Activated CD4-positive, alpha-beta T cell treated with anti-CD3 and anti-CD28 coated beads, Interleukin-2, Interleukin-6, amounts not matched to agents 100 ng/mL and 50 ng/mL, durations not matched to agents 16 hours and 8 hours (primary cell): ENCODE results near the gene HMGXB4.

ENCODE experiments used
- DNase-seq: peaks from one replicate; pipeline ENCODE4 v3.0.0-alpha.2; 2020

The HMGXB4 gene

DNA sequence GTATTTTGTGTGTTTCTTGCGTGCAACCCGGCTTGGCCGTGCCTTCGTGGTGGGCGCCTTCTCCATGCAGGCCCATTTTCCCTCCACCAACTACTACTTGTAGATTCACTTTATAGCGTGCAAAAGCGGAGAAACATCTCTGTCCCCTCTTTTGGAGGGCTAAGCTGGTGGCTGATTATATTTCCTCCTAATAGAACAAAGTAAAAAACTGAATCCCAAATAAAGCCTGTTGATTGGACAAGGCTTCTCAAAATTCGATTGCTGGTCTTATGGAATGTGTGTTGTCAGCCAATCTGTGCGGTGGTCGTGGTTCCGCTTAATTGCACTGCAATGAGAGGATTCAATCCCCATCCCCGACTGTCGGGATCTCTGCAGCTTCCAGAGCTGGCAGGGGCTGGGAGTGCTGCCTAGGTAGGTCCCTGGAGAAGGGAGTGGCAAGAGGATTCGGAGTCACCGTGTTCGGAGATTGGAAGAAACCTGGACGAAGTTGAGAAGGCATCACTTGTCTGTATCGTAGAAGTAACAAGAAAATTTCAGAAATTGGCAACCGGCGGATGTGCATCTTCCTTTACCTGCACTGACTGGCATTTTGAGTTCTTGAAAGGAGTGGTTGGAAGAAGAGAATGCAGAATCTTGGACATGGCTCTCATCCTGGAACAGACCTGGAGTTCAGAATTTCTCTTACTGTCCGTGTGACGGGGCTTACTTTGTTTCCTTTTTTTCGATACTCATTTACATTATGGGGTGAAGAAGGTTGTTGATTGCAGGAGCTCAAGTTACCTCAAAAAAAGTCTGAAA is 1.1 kb downstream of the HMGXB4 start:
- DNase-seq = no peak

DNA sequence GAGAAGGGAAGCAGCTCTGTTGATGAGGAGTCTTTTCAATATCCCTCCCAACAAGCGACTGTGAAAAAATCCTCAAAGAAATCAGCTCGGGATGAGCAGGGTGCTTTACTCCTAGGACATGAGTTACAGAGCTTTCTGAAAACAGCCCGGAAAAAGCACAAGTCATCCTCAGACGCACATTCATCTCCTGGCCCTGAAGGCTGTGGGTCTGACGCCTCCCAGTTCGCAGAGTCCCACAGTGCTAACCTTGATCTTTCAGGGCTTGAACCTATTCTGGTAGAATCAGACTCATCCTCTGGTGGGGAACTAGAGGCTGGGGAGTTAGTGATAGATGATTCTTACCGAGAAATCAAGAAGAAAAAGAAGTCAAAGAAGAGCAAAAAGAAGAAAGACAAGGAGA is 7.7 kb downstream of the HMGXB4 start:
- no peak for DNase-seq

DNA sequence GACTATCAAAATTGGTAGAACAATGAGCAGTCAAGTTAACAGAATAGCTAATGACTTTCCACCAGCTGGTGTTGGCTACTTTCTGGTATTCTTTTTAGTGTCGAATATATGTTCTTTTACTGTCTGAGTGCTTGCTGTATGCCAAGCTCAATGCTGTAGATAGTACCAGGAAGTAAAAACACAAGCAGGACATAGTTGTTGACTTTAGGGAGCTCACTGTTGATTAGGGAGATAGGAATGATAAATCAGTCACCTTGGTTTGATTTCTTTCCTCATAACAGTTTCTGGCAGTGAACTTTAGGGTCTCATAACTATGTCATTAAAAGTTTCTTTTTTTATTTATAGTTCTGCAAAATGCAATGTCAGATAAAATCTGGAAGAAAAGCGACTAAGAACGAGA is 9.0 kb downstream of the HMGXB4 start:
- no peak for DNase-seq

DNA sequence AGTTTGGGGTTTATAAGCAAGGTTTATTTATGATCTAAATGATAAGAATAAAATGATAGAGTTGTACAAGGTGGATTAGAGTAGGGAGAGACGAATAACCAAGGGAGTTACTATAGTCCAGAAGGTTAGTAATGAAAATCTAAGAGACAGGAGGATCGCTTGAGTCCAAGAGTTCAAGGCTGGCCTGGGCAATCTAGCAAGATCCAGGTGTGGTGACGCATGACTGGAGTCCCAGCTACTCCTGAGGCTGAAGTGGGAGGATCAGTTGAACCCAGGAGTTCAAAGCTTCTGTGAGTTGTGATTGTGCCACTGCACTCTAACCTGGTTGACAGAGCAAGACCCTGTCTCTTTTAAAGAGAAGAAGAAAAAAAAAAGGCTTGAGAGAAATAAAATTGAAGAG is 12.3 kb downstream of the HMGXB4 start:
- DNase-seq = no peak

DNA sequence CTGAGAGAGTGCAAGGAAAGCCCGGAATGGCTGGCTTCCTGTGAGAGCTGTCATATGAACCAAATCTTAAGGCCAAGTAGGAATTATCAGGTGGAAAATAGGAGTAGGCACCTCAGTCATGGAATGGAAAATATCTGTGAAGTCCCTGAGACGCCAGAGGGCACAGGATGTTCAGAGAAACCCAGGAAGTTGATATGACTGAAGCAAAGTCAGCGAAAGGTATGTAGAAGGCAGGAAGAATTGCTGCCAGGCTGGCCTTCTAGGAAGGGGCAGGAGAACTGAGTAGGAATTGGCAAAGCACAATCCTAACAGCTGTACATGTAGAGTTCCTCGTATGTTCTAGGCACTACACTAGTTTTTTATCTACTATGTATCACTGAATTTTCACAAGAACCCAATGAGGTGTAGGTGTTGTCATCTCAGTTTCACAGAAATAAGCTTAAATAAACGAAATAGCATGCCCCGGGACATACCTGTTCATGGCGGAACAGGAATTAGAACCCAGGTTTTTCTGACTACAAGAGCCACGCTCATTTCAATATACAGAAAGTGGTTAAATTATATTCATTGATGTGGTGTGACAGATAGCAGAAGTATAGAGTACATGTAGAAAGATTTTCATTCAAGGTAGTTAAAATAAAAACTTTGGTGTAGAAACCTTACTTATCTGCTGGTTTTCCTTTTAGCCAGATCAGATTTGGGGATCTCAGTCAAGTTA is 17.0 kb downstream of the HMGXB4 start:
- DNase-seq = no peak

DNA sequence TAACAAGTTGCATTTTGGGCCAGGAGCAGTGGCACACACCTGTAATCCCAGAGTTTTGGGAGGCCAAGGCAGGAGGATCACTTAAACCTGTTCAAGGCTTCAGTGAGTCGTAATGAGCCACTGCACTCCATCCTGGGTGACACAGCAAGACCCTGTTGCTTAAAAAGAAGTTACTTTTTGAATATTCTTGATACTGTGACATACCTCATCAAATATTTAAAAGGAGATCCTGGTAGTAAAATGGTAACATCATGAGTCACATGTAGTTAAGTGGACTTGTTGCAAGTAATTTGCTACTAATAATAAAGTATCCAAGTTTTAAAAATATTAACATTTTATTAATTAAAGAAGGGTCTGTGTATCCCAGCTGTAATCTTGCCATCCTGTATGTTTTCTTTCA is 18.3 kb downstream of the HMGXB4 start:
- no peak for DNase-seq

DNA sequence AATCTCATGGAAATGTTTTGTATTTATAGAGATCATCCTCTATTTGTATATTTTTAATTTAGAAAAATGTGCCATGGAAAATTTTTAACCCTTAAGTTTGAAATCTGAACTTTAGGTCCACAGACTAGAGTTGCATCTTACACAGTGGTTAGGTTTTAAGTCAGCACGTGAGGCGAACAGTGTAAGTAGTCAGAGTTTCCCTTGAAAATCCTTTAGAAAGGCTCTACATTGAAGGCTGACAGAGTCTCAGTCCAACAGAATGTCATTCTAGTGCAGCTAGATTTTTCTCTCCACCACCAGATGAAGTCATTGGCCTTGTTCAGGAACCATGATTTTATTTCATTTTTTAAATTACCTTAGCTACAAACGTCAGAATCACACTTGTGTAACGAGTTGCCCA is 18.7 kb downstream of the HMGXB4 start:
- no peak for DNase-seq

DNA sequence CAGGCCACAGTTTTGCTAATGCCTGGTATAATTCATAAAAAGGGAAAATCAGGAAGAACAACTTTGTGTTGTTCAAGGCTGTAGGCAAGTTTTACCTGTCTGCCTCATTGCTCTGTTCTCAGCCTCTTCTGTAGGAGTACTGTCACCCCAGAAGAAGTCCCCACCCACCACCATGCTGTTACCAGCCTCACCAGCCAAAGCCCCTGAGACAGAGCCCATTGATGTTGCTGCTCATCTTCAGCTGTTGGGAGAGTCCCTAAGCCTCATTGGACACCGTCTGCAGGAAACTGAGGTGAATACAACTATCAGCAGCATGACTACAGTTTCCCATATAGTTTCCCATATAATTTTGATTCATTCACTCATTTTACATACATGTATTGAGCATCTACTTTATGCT is 30.8 kb downstream of the HMGXB4 start:
- no peak for DNase-seq

DNA sequence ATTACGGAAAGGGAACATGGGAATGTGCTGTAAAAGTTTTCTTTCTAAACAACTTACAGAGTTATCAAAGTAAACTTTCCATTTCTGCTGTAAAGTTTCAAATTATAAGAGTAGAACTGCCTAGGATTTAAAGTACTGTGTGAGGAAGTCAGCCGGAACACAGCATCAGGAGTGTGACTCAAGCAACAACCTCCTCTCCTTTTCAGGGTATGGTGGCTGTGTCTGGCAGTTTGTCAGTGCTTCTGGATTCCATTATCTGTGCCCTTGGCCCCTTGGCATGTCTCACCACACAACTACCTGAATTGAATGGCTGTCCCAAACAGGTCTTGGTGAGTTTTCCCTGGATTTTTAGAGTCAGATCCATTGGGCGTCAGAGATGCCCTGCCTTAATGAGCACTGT is 35.5 kb downstream of the HMGXB4 start:
- no peak for DNase-seq

DNA sequence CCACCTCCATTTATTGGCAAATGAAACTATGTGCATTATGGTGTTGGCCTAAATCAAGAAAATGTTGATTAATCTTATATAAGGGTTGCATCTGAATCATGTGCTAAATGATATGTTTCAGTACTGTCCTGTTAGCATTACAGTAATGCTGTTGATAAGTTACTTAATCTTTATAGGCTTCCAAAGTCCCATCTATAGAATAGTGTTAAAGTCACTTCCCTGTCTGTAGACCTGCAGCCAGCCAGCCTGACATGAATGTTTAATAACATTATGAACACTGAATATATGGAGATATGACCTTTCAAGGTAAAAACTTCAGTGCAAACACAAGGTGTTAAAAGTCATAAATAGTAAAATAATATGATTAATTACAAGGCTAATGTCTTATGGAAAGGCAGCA is 38.8 kb downstream of the HMGXB4 start:
- no peak for DNase-seq

DNA sequence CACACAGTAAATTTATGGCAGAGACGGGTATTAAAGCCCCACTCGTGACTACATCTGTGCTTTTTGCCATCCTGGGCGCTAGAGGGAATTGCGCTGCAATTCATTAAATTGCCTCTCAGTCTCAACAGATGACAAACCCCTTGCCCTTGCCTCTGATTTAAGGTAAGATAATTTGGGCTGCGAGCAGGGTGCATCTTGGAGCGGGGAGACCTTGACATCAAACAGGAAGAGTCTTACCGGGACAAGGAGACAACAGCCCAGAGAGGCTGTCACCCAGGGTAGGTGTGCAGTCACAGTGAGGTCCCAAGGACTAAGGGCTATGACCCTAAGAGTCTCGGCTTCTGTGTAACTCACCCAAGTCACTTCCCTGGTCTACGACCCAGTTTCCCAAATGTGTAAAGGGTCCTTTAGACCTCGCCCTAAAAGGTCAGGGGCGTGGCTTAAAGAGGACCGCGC is 42.0 kb downstream of the HMGXB4 start:
- no peak for DNase-seq

DNA sequence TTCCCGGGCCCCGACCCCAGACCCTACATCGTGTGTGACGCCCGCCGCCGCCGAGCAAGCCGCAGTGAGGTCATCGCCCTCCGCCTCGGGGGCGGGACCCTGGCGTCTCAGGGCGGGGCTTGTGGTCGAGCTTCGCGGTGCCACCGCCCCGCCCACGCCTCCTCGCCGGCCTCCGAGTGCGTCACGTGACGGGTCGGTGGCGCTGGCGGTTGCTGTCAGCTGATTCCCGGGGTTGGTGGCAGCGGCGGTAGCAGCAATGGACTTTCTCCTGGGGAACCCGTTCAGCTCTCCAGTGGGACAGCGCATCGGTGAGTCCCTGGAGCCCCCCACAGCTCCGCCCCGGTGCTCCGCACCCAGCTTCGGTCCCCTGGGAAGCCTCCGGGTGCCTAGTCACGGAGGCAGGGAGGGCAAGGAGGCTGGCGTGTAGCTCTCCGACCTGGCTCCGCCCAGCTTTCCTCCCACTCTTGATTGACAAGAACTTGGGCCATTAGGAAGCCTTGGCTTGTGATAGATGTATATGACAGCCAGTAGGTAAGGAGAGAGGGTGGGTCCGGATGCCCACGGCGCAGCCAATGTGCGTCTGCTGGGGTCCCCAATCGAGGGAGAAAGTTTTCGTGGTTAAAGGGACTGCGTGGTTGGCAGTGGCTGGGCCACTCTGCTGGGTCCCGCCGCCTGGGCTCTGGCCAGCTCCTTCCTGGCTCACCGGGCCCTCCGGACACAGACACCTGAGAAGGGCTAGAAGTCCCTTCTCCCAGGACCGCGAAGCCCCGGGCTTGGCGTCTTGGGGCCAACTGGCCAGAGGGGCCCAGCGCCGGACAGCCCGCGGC is 42.6 kb downstream of the HMGXB4 start, which contains the start of gene TOM1:
TSS of gene TOM1 (plus strand) at position 222 of the 827 bp plus-strand sequence. CDS start at position 257, 35 bp downstream.
- peak; percentile 97 for DNase-seq

DNA sequence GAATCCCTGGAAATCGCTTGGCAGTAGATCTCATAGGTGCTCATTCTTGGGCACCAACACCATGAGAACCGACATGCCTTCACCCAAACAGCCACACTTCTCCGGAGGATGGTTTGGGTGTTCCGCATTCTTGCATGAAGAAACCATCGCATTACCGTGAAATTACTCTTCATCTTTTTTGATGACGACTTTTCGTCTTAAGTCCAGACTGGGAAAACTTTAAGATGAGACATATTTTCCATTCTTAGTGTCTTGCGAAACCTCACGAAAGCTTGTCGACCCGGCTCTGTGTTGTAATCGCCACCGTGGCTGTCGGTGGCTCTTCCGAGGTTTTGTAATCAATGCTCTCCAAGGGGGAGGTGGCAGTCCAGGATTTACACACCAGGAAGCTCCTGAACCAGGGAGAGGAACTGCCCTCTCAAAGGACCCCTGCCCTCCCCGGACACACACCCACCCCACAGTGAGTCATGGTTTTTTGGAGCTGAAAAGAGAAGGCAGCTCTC is 44.1 kb downstream of the HMGXB4 start:
- DNase-seq = peak; percentile 40

DNA sequence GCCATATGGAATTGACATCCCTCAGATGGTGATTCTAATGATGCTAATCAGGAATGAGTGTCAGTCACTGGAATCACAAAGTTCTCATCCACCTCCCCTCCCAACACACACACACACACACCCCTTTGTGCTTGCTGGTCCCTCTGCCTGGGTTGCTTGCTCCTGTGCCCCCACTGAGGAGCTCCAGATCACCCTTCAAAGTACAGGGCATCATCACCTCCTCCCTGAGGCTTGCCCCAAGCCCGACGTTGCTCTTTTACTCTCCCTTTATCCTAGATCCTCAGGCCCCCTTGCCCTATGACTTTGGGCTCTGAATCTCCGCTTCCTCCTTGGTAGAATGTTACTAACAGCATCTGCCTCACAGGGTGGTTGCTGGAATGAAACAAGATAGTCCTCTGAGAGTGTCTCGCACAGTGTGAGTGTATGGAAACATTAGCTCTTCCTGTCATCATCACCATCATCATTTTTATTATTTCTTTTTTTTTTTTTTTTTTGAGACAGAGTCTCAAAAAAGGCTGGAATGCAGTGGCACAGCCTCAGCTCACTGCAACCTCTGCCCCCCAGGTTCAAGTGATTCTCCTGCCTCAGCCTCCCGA is 45.8 kb downstream of the HMGXB4 start:
- DNase-seq = no peak

DNA sequence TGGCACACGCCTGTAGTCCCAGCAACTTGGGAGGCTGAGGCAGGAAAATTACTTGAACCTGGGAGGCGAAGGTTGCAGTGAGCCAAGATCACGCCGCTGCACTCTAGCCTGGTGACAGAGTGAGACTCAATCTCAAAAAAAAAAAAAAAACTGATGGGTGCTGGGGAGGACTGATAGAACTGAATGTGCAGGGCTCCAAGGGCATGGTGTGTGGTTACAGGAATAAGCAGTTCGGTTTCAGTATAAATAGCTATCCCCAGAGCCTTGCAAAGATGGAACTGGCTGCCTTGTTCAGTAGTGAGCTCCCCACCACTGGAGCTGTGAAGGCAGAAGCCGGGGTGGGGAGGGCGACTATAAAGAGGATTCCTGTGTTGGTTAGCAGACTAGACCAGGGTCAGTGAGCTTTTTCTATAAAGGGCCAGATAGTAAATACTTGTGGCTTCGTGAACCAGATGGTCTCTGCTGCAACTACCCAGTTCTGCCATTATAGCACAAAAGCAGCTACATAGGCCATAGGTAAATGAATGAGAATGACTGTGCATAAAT is 48.3 kb downstream of the HMGXB4 start:
- peak; percentile 14 for DNase-seq

DNA sequence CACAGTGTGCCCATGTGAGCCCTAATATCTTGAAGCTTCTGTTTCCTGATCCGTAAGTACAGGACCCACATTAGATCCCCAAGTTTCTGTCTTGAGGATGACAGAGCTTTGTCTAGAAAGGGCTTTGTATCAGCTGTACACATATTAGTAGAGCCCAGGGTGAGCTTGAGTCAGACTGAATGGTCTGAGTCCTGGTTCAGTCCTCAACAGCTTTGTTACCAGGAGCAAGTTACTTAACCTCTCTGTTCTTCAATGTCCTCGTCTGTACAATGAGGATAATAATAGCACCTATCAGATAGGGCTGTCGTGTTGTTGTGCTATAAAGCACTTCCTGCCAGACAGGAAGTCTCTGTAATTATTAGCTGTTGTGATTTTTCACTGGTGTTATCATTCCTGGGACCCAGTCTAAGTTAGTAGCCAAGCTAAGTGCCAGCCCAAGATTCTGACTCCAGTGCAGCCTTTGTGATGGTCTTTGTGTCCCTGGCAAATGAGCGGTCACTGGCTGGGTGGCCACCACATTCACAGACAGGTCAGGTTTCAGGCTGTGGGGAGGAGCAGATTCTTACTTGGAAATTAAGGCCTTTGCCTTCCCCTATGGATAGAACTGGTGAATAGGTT is 49.2 kb downstream of the HMGXB4 start:
- DNase-seq = no peak

DNA sequence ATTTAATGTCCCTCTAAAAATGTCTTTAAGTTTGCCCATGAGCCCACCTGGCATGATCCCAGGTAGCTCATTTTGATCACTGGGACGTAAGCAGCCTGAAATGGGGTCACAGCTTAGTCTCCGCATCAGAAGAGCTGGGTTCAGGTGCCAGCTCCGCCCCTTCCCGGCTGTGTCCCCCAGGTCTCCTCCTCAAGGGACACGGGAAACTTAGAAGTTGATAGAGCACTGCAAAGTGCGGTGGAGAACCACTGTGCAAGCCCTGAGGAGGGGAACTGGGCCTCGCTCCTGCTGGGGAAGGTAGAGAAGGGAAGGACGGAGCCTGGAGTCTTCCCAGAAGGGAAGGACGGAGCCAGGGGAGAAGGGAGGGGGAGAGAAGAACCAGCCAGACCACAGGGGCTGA is 50.1 kb downstream of the HMGXB4 start:
- DNase-seq = no peak

DNA sequence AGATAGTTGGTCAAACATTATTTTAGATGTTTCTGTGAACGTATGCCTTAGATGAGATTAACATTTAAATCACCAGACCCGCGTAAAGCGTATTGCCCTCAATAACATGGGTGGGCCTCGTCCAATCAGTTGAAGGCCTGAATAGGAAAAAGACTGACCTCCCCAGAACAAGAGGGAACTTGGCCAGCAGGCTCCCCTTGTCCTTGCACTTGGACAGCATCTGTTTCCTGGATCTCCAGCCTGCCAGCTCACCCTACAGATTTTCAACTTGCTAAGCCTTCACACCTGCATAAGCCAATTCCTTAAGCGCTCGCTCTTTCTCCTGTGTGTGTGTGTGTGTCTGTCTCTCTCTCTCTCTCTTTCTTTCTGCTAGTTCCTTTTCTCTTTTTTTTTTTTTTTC is 50.6 kb downstream of the HMGXB4 start:
- DNase-seq = no peak

DNA sequence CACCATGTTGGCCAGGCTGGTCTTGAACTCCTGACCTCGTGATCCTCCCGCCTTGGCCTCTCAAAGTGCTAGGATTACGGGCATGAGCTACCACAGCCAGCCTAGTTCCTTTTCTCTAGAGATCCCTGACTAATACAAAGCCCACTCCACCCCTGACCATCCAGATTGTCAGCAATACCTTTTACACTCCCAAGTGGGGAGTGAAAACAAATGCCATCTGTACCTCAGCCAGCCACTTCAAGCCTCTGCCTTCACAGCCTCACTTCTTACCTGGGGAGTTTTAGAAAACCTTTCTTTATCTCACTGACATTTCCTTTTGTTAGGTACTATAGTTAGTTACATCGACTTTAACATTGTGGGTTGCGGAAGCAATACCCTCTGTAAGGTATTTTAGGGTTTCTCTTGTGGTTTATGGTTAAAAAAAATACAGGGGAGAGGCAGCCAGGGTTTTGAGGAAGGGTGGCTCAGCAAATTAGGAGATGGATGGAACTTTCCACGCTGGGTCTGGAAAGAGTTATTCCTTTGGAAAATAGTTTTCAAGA is 51.3 kb downstream of the HMGXB4 start:
- peak; percentile 8 for DNase-seq

DNA sequence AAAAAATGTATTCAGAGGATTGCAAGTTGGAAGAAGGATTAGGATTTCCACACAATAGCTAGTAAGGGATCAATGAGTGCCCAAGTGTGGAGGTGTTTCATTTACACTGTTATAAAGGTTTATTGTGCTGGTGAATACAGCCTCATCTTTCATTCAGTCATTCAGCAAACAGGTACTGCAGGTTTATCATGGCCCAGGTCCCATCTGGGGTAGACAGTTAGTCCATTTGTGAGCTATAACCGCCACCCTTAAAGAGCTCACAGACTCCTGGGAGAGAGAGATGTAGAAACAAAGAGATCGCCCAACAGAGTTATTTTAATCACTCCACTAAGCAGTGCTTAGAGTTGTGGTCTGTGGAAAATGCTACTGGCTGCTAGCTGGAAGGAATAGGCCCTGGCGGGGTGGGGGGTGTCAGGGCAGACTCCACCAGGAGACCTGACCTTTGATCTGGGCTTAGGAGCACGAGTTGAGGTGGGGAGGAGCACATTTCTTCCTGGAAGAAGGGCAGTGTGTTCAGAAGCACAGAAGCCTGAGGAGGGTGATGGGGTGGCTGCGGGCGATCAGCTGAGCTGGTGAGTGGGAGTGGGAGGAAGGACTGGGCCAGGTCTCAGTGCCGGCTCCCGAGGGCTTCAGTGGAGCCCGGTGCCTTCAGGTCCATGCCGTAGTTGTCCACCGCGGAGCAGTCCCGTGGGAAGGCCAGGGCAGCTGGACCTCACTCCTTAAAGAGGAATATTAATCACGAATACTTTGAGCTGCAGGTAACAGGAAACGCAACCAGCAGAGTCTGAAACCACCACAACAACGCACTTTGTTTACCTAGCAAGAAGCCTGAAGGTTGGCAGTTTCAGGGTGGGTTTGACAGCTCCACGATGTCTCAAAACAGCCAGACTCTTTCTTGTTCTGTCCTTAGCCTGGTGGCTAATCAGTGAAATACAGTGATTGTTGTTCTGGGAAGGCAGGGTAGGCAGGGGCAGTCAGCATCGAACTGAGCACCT is 53.6 kb downstream of the HMGXB4 start:
- DNase-seq = peak; percentile 46
